D721Med (cell line): Measurements from ENCODE around the gene MCHR1.

Source experiments
- DNase-seq: peaks from one replicate; pipeline ENCODE4 v3.0.0; 2011; ENCODE audit warnings: low spot score; ENCODE audit not compliant: insufficient read length
- FAIRE-seq: peaks from 2 replicates; lab custom pipeline; 2011; peaks lifted over from hg19 to GRCh38; lab: Jason Lieb, UNC
- CTCF ChIP-seq: IDR thresholded peaks from 2 replicates; pipeline ENCODE4 v1.5.1; 2012; ENCODE audit warnings: mild to moderate bottlenecking, control low read depth; ENCODE audit not compliant: insufficient read depth; ENCODE audit errors: missing control alignments

Gene MCHR1

GRCh38 chr22:40636380-40637182, 42.7 kb upstream of the MCHR1 start, which contains the start of gene MRTFA:
Gene MRTFA, minus strand, starts transcription at chr22:40636719.
- DNase-seq = peak; percentile 40
- no peak for FAIRE-seq
- TF ChIP-seq CTCF = no peak

- no peak for DNase-seq
These were observed 41.8 kb upstream of the MCHR1 start for GRCh38 chr22:40637183-40638150.

GRCh38 chr22:40638261-40638660, 41.0 kb upstream of the MCHR1 start:
- no peak for DNase-seq
- TF ChIP-seq CTCF = no peak
- FAIRE-seq = no peak

More at GRCh38 chr22:40637183-40638150, 41.8 kb upstream of the MCHR1 start:
- FAIRE-seq = no peak
- TF ChIP-seq CTCF = no peak

GRCh38 chr22:40641269-40641668, 38.0 kb upstream of the MCHR1 start:
- DNase-seq (no peak), FAIRE-seq (no peak)
- TF ChIP-seq CTCF = no peak

GRCh38 chr22:40642316-40642715, 37.0 kb upstream of the MCHR1 start:
- FAIRE-seq (no peak), DNase-seq (no peak)
- no peak for TF ChIP-seq CTCF

GRCh38 chr22:40645579-40646197, 33.6 kb upstream of the MCHR1 start:
- DNase-seq (no peak), FAIRE-seq (no peak)
- TF ChIP-seq CTCF = no peak
